H9 (cell line): ENCODE measurements around the gene SLC25A15. TPM values are rescaled to one million over a fixed set of nuclear protein-coding genes. Genes with fewer than 3 reads are reported as not detected.

Experiments used
- DNase-seq: peaks from one replicate; pipeline ENCODE4 v3.0.0-alpha.2; 2017
- H2AFZ ChIP-seq: one replicate; pipeline ENCODE4 v1.6.1; 2013; ENCODE audit warnings: mild to moderate bottlenecking, low read length, control low read depth, moderate library complexity
- H2AK5ac ChIP-seq: 2 replicates; pipeline ENCODE4 v1.6.1; 2013; ENCODE audit warnings: low read length, control low read depth, mixed read lengths; ENCODE audit not compliant: insufficient read length
- H2BK120ac ChIP-seq: one replicate; pipeline ENCODE4 v1.6.1; 2013; ENCODE audit warnings: low read depth, mild to moderate bottlenecking, low read length, control low read depth, inconsistent platforms; ENCODE audit not compliant: poor library complexity, severe bottlenecking
- H2BK12ac ChIP-seq: 2 replicates; pipeline ENCODE4 v1.6.1; 2013; ENCODE audit warnings: low read length, control low read depth, mixed read lengths, low read depth; ENCODE audit not compliant: insufficient read length
- H2BK15ac ChIP-seq: 2 replicates; pipeline ENCODE4 v1.6.1; 2013; ENCODE audit warnings: low read depth, low read length, control low read depth
- H2BK20ac ChIP-seq: one replicate; pipeline ENCODE4 v1.6.1; 2013; ENCODE audit warnings: low read depth, mild to moderate bottlenecking, low read length, control low read depth, inconsistent platforms; ENCODE audit not compliant: poor library complexity, severe bottlenecking
- H2BK5ac ChIP-seq: 2 replicates; pipeline ENCODE4 v1.6.1; 2013; ENCODE audit warnings: low read length, control low read depth, mixed read lengths; ENCODE audit not compliant: insufficient read length
- H3K14ac ChIP-seq: 2 replicates; pipeline ENCODE4 v1.6.1; 2013; ENCODE audit warnings: low read length, control low read depth; ENCODE audit not compliant: insufficient read depth
- H3K18ac ChIP-seq: 2 replicates; pipeline ENCODE4 v1.6.1; 2013; ENCODE audit warnings: low read depth, mild to moderate bottlenecking, mixed read lengths, low read length, control low read depth; ENCODE audit not compliant: insufficient read length
- H3K23ac ChIP-seq: 2 replicates; pipeline ENCODE4 v1.6.1; 2013; ENCODE audit warnings: low read length, control low read depth, mixed read lengths, low read depth; ENCODE audit not compliant: insufficient read length
- H3K23me2 ChIP-seq: 2 replicates; pipeline ENCODE4 v1.6.1; 2013; ENCODE audit warnings: low read depth, mild to moderate bottlenecking, mixed read lengths, low read length, control low read depth; ENCODE audit not compliant: insufficient read length, poor library complexity, severe bottlenecking
- H3K27ac ChIP-seq: 2 replicates; pipeline ENCODE4 v1.5.1; 2013; ENCODE audit warnings: low read length, control low read depth, mixed read lengths, low read depth; ENCODE audit not compliant: insufficient read length
- H3K27me3 ChIP-seq: 2 replicates; pipeline ENCODE4 v1.6.1; 2013; ENCODE audit warnings: low read length, control low read depth, inconsistent platforms; ENCODE audit not compliant: insufficient read depth
- H3K4ac ChIP-seq: 2 replicates; pipeline ENCODE4 v1.6.1; 2013; ENCODE audit warnings: low read depth, mild to moderate bottlenecking, control low read depth, inconsistent platforms, low read length, moderate library complexity
- H3K4me1 ChIP-seq: 2 replicates; pipeline ENCODE4 v1.6.1; 2013; ENCODE audit warnings: low read length, control low read depth, inconsistent platforms; ENCODE audit not compliant: insufficient read depth
- H3K4me2 ChIP-seq: 2 replicates; pipeline ENCODE4 v1.6.1; 2013; ENCODE audit warnings: low read length, control low read depth, mixed read lengths; ENCODE audit not compliant: insufficient read length, insufficient read depth
- H3K56ac ChIP-seq: 2 replicates; pipeline ENCODE4 v1.6.1; 2013; ENCODE audit warnings: low read depth, mild to moderate bottlenecking, mixed read lengths, low read length, control low read depth; ENCODE audit not compliant: insufficient read length
- H3K79me1 ChIP-seq: 2 replicates; pipeline ENCODE4 v1.6.1; 2013; ENCODE audit warnings: low read depth, mild to moderate bottlenecking, moderate library complexity, low read length, control low read depth, inconsistent platforms; ENCODE audit not compliant: insufficient read depth, poor library complexity, severe bottlenecking
- H3K79me2 ChIP-seq: 2 replicates; pipeline ENCODE4 v1.6.1; 2013; ENCODE audit warnings: low read length, control low read depth, inconsistent platforms; ENCODE audit not compliant: insufficient read depth
- H3K9ac ChIP-seq: 2 replicates; pipeline ENCODE4 v1.6.1; 2013; ENCODE audit warnings: low read length, control low read depth, mixed read lengths; ENCODE audit not compliant: insufficient read length; ENCODE audit errors: extremely low read depth
- H3K9me3 ChIP-seq: one replicate; pipeline ENCODE4 v1.6.1; 2013; ENCODE audit warnings: low read depth, low read length, inconsistent platforms; ENCODE audit not compliant: control insufficient read depth
- H3T11ph ChIP-seq: one replicate; pipeline ENCODE4 v1.6.1; 2013; ENCODE audit warnings: mild to moderate bottlenecking, low read length, control low read depth, inconsistent platforms
- H4K20me1 ChIP-seq: one replicate; pipeline ENCODE4 v1.6.1; 2013; ENCODE audit not compliant: control insufficient read depth, insufficient read length, insufficient read depth
- H4K5ac ChIP-seq: 2 replicates; pipeline ENCODE4 v1.6.1; 2013; ENCODE audit warnings: low read depth, mild to moderate bottlenecking, mixed read lengths, low read length, control low read depth; ENCODE audit not compliant: insufficient read length
- H4K8ac ChIP-seq: replicated peaks from 2 replicates; pipeline ENCODE4 v1.6.1; 2013; ENCODE audit warnings: low read length, control low read depth, mixed read lengths, low read depth; ENCODE audit not compliant: insufficient read length
- H4K91ac ChIP-seq: 2 replicates; pipeline ENCODE4 v1.6.1; 2013; ENCODE audit warnings: low read depth, mild to moderate bottlenecking, moderate library complexity, mixed read lengths, low read length, control low read depth; ENCODE audit not compliant: insufficient read length
- H3K27ac Mint-ChIP-seq, 3 experiments: 2 replicates in 2 of 3; 3 replicates in 1 of 3; pipeline ENCODE4 v1.8.0; 2020 to 2021; ENCODE audit warnings: mixed read lengths in 3 of 3, mild to moderate bottlenecking in 1 of 3, moderate library complexity in 1 of 3
- H3K27me3 Mint-ChIP-seq: 2 replicates; pipeline ENCODE4 v1.8.0; 2021; ENCODE audit warnings: low read depth, mild to moderate bottlenecking, moderate library complexity, mixed read lengths
- H3K36me3 Mint-ChIP-seq, 3 experiments: 2 replicates in 2 of 3; 3 replicates in 1 of 3; pipeline ENCODE4 v1.8.0; 2020 to 2021; ENCODE audit warnings: low read depth in 3 of 3, mixed read lengths in 3 of 3; ENCODE audit not compliant: insufficient read depth in 1 of 3
- H3K4me1 Mint-ChIP-seq, 2 experiments: 2 replicates each; pipeline ENCODE4 v1.8.0; 2020; ENCODE audit warnings: mixed read lengths in 2 of 2
- H3K4me3 Mint-ChIP-seq, 2 experiments: 2 replicates in 1 of 2; 3 replicates in 1 of 2; pipeline ENCODE4 v1.8.0; 2020 to 2021; ENCODE audit warnings: mild to moderate bottlenecking in 2 of 2, mixed read lengths in 2 of 2, moderate library complexity in 1 of 2
- H3K9me3 Mint-ChIP-seq, 2 experiments: 2 replicates in 1 of 2; 3 replicates in 1 of 2; pipeline ENCODE4 v1.8.0; 2020; ENCODE audit warnings: mild to moderate bottlenecking in 2 of 2, mixed read lengths in 2 of 2, moderate library complexity in 1 of 2
- WGBS: extraction: QIAGEN DNeasy Blood & Tissue Kit; methylation state at CpG from one replicate; pipeline ENCODE4 v1.1.7; 2013; ENCODE audit warnings: missing lambda C conversion rate, low lambda C conversion rate, mixed read lengths; ENCODE audit not compliant: insufficient read length; ENCODE audit errors: extremely low coverage; 5-methylcytosine and 5-hydroxymethylcytosine counted together
- total RNA-seq: library from RNA; stranded (reverse); gene quantifications from 2 replicates; pipeline ENCODE4 v1.2.1, GENCODE V29; 2021
- TF ChIP-seq, protein P1 (sequence below): fragments of 200-600 bp; sonication (generic); conservative IDR thresholded peaks from 3 replicates; pipeline ENCODE4 v1.8.0; 2021; ENCODE audit warnings: antibody characterized with exemption, mild to moderate bottlenecking

Gene SLC25A15
- total RNA-seq, 1 experiment from 2014 or later = 21.1 TPM

DNA sequence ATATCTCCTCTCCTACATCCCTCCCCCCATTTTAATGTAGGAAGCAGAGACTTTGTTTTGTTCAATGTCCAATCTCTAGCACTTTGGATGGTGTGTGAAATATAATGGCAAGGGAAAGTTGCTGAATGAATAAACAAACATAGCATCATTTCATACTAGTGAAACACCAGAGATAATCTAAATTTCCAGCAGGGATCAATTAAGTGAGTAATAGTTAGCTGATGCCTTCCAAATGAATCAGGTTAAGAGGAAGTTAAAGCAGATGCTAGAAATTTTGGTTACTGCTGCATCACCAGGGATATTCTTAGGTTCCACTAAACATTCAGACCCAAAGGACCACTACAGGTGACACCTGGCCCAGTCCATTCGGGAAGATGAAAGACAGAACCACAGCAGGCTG, 26.6 kb upstream of the SLC25A15 start:
- no peaks in the 10 kb centered on the region for H3K4me1 ChIP-seq
- WGBS = no CpG with 5 or more reads among the region's 1 CpG
- no peaks in the 10 kb centered on the region for H3K27me3 Mint-ChIP-seq
- no peak overlapping the region for H2AFZ ChIP-seq
- no peak overlapping the region for H3K14ac ChIP-seq
- peaks cover 9 to 33% (median 26%) of the 10 kb centered on the region in 3 experiments; a peak in 6 of 7 replicates for H3K36me3 Mint-ChIP-seq
- no peak overlapping the region for H3T11ph ChIP-seq
- no peaks in the 10 kb centered on the region for H3K23me2 ChIP-seq
- no peak overlapping the region for H4K5ac ChIP-seq
- no peaks in the 10 kb centered on the region for H3K9me3 ChIP-seq
- H4K91ac ChIP-seq = no peak overlapping the region
- H3K18ac ChIP-seq = no peak overlapping the region
- no peak overlapping the region for H2BK12ac ChIP-seq
- H2BK5ac ChIP-seq = no peak overlapping the region
- no peak overlapping the region for H3K23ac ChIP-seq
- no peak overlapping the region for H3K56ac ChIP-seq
- H3K4ac ChIP-seq = no peak overlapping the region
- H3K79me1 ChIP-seq = peaks cover 5% of the 10 kb centered on the region
- no peak overlapping the region for H2AK5ac ChIP-seq
- H2BK20ac ChIP-seq = no peak overlapping the region
- no peaks in the 10 kb centered on the region for H3K79me2 ChIP-seq
- no peaks in the 10 kb centered on the region for H3K4me1 Mint-ChIP-seq
- no peaks in the 10 kb centered on the region for H3K9me3 Mint-ChIP-seq
- no peak overlapping the region for H3K4me2 ChIP-seq
- no peaks in the 10 kb centered on the region for H4K20me1 ChIP-seq
- H4K8ac ChIP-seq = no peak overlapping the region
- TF ChIP-seq, protein P1, sequence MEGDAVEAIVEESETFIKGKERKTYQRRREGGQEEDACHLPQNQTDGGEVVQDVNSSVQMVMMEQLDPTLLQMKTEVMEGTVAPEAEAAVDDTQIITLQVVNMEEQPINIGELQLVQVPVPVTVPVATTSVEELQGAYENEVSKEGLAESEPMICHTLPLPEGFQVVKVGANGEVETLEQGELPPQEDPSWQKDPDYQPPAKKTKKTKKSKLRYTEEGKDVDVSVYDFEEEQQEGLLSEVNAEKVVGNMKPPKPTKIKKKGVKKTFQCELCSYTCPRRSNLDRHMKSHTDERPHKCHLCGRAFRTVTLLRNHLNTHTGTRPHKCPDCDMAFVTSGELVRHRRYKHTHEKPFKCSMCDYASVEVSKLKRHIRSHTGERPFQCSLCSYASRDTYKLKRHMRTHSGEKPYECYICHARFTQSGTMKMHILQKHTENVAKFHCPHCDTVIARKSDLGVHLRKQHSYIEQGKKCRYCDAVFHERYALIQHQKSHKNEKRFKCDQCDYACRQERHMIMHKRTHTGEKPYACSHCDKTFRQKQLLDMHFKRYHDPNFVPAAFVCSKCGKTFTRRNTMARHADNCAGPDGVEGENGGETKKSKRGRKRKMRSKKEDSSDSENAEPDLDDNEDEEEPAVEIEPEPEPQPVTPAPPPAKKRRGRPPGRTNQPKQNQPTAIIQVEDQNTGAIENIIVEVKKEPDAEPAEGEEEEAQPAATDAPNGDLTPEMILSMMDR = no peak
- no peaks in the 10 kb centered on the region for H3K27me3 ChIP-seq
- H2BK15ac ChIP-seq = no peak overlapping the region
- no peak overlapping the region for H3K27ac Mint-ChIP-seq
- H3K27ac ChIP-seq = no peak overlapping the region
- no peak overlapping the region for H3K9ac ChIP-seq
- H3K4me3 Mint-ChIP-seq = no peak overlapping the region
- no peak overlapping the region for H2BK120ac ChIP-seq
- no peak for DNase-seq
